SIG-M5 treated with dmso at 0.1 percent for 504 hours (cell line): ENCODE results near the gene MYPN.
"Not testable (repeated sequence)": the region's sequence is repeated elsewhere in the genome, so short reads cannot be mapped to it uniquely, and the experiment has no call there.

Source experiments
- DNase-seq: peaks from one replicate; lab custom pipeline; 2025; ENCODE audit not compliant: unreplicated experiment; lab: John Stamatoyannopoulos, UW

MYPN gene

GRCh38 chr10:68135922-68136792 is 26.9 kb downstream of the MYPN start:
- no peak for DNase-seq

GRCh38 chr10:68137171-68137570 is 27.9 kb downstream of the MYPN start:
- no peak for DNase-seq

DNA sequence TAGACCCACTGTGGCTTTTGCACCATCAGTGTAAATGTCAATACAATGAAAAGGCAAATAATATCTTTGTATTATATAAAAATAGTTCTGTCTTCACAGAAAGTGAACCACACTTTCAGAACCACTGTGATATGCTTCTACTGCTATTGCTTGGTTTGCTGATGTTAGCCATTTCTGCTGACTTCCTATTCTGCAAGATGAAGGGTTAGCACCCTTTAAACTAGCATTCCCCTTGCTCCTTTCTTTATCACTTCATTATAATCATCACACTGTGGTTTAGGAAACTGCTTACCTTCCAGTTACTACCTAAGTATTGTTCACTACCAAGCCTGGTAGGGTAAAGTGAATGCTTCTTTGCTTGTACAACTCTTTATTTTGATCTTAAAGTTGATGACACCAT is 29.2 kb downstream of the MYPN start:
- DNase-seq: no peak

GRCh38 chr10:68139448-68140272 is 30.4 kb downstream of the MYPN start:
- DNase-seq: no peak

DNA sequence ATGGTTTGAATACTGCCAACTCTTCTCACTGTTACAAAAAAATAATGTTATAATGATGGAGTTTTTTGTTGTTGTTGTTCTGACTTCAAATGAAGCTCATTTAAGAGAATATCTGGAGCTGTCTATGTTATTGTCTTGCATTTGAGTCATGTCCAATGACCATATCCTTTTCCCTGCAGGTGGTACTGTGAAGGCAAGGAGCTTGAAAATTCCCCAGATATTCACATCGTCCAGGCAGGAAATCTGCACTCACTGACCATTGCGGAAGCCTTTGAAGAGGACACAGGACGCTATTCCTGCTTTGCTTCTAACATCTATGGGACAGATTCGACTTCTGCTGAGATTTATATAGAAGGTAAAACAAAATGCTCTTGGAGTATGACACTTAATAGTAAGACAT is 33.5 kb downstream of the MYPN start:
- no peak for DNase-seq

DNA sequence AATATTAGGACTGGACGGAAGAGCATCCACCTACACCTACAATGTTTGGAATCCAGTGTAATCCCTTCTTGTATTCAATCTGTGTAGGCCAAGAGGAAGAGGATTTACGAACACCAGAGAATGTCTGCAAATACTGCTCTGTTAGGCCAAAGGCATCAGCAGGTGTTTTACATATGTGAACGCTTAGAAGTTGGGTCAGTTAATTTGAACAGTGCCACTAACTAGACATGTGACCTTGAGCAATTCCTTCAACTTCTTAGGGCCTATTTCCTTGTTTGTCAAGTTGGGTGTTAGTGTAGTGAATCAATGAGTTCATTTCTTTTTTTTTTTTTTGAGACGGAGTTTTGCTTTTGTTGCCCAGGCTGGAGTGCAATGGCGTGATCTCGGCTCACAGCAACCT is 35.4 kb downstream of the MYPN start:
- no peak for DNase-seq

DNA sequence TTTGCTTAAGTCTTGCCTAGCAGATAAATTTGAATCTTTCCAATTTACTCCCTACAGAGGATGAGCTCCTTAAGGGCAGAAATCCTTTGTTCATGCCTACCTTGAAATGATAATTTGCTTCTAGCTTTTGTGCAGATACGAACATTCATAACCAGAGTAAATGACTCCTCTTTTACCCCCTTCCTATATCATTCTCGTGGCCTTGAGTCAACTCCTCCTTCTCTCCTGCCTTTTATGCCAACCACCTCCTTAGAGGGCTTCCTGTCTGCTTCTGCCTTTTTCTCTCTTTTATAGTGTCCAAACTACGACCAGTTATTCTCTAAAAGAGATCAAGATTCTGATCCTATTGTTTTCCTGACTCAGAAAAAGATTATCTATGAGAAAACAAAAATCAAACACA is 36.4 kb downstream of the MYPN start:
- DNase-seq: no peak

- no peak for DNase-seq
These were observed 36.8 kb downstream of the MYPN start for GRCh38 chr10:68146133-68146532.

DNA sequence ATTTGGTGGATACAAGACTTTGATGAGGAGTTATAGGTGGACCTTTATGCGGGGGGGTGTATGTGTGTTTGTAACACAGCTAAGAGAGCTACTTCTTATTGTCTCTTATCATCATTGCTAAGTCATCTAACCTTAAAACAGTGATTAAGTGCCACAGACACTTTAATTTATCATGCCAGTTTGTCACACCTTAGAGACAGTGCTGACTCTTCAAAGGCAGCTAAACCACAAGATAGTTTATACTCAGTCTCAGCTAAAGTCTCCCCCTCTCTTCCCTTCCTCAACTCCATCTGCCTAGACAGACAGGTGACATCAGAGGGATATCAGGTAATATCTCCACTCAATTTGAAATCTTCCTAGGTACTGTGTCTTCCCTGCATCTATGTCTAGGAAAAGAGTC is 42.2 kb downstream of the MYPN start:
- DNase-seq: no peak

DNA sequence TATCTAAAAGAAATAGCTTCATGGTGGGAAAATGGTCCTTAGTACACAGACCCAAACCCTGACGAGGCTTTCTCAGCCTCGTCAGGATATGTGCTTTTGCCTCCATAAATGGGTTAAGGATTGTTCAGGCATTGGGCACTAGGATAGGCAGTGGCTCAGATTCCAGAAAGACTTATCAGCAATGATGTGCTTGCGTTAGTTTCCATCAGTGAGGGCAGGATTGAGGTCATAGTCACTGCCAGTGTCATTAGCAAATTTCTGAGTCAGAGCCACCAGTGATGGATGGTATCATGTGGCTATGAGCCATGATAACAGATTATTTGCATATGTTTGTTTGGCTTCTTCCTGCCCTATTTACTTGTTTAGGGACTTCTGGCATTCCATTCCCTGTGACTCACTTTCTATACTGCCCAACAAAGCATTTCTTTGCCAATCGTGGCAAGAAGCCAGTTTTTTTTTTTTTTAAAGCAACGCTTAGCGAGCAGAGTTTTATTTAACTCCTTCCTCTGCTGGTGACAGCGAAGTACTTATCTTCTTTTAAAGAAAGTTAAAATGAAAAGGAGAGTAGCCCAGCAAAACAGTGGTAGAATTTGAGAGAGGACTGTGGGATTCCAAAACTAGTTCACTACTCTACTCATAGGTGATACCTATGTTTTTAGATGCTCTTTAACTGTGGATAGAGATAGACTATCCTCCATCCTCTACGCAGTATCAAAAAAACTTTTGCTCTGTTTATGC is 44.4 kb downstream of the MYPN start:
- DNase-seq: peak; percentile 43

DNA sequence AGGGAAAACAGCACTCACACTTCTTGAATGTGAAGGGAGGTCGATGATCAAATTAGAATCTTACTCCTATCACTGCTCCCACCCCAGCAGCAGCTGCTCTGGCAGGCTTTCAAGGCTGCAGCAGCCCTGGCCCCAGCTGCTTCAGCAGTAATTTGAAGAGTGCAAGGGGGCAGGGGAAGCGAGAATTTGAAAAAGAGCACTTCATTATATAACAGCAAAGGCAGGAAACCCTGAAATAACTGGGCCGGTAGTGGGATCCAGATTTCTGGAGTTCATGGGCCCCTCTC is 44.9 kb downstream of the MYPN start:
- DNase-seq: no peak

DNA sequence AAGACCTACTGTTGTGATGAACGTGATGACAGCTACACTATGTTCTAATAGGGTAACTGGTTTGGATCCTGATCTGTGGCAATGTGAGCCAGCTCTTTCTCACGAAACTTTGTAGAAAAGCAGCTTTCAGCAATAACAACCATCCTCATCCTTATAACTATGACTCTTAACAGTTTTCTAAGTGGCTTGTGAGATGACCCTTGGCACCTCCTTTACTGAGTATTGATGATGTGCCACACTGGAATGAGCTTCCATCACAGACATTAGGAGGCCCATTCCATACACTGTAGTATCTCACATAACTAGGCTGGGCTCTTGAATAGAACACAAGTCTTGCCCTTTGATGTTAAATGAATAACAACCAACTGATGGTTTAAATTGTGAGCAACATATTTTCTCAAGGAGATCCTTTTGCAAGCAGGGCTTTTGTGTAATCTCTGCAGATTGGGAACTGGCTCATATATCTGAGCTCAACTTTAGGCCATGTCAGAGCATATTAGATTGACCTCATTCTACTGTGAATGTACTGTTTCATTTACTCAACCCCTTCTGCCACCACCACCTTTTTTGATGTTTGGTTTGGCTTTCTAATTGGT is 46.4 kb downstream of the MYPN start:
- DNase-seq: no peak

GRCh38 chr10:68156373-68157185 is 47.3 kb downstream of the MYPN start:
- peak; percentile 62 for DNase-seq

GRCh38 chr10:68157522-68157921 is 48.2 kb downstream of the MYPN start:
- not testable (repeated sequence) for DNase-seq

GRCh38 chr10:68158031-68158430 is 48.7 kb downstream of the MYPN start:
- no peak for DNase-seq

DNA sequence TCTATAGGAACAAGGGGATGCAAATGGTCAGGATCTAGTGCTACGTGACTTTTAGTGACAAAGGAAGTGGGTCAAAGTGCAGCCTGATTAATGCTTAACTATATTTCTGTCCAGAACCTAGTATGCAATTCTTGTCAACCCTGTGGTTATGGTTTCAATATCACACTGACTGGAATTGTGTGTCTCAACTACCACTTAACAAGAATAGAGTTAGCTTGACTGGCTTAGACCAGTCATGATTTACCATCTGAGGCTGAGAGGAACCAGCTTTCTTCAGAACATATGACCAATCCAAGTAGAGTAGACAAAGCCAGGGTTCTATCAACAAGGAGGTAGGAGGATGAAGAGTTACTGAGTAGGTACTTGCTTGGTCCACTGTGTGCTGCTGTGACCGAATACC is 54.4 kb downstream of the MYPN start:
- DNase-seq: no peak

DNA sequence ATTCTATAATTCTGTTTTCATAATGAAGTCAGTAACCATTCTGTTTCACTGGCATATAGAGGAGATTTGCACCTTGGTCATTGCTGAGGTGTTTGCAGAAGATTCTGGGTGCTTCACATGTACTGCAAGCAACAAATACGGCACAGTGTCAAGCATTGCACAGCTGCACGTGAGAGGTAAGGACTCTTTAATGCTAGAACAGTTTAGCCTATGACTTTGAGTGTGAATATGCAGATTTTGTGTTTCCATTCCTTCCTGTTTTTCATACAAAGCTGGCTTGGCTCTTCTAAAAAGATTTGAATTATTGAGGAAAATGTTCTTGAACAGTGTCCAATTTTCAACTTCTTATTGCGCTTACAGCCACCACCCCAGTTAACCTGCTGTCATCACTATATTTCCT is 56.4 kb downstream of the MYPN start:
- DNase-seq: no peak

DNA sequence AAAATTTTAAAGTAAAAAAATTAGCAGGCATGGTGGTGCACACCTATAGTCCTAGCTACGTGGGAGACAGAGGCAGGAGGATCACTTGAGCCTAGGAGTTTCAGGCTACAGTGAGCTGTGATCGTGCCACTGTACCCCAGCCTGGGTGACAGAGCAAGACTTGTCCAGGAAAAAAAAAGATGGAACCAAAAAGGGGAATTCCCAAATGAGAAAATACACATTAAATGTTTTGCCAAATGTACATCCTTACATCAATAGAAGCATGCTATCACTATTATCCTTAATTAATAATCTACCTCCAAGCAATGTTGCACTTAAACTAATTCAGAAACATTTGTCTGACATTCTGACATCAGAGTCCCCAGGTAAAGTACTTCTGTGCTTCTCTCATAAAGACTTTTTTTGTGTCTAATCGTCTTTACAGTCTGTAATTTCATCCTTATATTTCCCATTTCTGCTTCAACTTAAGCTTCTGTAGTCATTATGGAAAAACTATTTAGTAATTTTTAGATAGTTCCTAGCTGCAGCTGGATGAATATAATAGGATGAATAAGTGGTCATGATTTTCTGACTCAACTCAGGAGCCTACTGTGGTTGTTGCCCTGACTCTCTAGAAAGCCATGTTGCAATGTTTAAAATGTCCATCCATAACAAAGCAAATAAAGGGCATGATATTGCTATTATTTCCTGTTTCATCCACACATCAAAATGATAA is 57.7 kb downstream of the MYPN start:
- no peak for DNase-seq

DNA sequence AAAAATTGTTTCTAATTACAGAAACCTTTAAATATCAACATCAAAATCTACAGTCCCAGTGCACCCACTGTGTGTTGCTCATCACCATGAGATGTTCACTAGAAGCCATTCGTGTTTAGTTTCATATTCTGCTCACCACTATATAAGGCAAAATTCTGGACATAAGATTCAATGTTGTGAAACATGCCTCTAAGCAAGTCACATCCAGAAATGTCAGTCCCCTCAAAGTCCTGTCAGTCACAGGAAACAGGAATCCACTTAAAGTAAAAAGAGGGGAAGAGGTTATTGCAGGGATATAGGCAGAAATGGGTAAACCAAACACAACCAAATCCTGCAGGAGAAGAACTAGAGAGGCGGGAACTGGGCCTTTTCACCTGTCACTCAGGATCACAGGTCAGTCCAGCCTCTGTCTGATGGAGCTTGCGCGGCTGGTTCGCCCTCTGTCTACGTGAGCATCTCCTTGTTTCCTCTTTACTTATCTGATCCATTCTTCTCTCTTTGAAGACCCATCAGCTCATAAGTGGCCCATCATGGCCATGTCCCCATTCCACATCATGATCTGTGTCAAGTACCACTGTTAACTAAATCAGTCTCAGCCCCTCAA is 58.4 kb downstream of the MYPN start:
- no peak for DNase-seq
